HEK293T (cell line): ENCODE measurements around the gene BNC1.

Experiments used
- ARNT ChIP-seq: fragments of 450-650 bp; IDR thresholded peaks from 2 replicates; pipeline ENCODE4 v1.6.1; 2017; ENCODE audit warnings: mild to moderate bottlenecking
- FOXA1 ChIP-seq: fragments of 450-650 bp; IDR thresholded peaks from 2 replicates; pipeline ENCODE4 v1.6.1; 2016; ENCODE audit warnings: mild to moderate bottlenecking
- HDGF ChIP-seq: fragments of 450-650 bp; IDR thresholded peaks from 2 replicates; pipeline ENCODE4 v1.6.1; 2017; ENCODE audit warnings: antibody characterized with exemption, borderline replicate concordance
- SP1 ChIP-seq: fragments of 450-650 bp; IDR thresholded peaks from 2 replicates; pipeline ENCODE4 v1.6.1; 2017
- SUZ12 ChIP-seq: fragments of 450-650 bp; IDR thresholded peaks from 2 replicates; pipeline ENCODE4 v1.6.1; 2016; ENCODE audit warnings: mild to moderate bottlenecking

DNA sequence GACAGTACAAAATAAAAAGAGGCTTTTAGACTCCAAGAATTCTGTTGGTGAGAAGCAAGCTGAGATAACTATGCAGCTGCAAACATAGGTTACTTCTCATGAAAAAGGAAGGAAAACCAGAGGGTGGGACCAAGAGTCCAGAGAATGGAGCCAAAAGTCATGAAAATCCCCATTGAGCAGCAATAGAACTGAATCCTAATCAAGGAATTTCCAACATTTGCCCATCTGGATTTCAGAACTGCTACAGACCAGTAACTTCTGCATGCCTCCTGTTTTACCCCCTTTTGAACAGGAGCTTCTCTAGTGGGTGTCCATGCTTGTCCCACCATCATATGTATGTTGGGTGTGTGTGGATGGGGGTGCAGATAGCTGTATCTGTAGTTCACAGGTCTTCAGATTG, 33.6 kb upstream of the BNC1 start:
- no peak for TF ChIP-seq SP1
- no peak for TF ChIP-seq HDGF
- no peak for TF ChIP-seq FOXA1
- TF ChIP-seq ARNT: no peak
- no peak for TF ChIP-seq SUZ12
